ENCODE data around the gene CDC42. TPM values are rescaled to one million over a fixed set of nuclear protein-coding genes. Genes with fewer than 3 reads are reported as not detected.
A peak's percentile ranks its signal among the peaks of the same experiment; 100 is the strongest.

CDC42 gene
- polyA plus RNA-seq, 2 donors: 100 to 138 TPM

GRCh38 chr1:22057861-22058260, 5.4 kb downstream of the CDC42 start:
- Histone ChIP-seq H3K9me3 (ENCODE audit: control insufficient read depth in 2 of 2, insufficient read depth in 1 of 2, low read depth in 1 of 2, low read length in 1 of 2) (no peaks in the 10 kb centered on the region), H3K4me3 (ENCODE audit: low read depth in 1 of 2, low read length in 2 of 2) (no peak overlapping the region), H3K36me3 (ENCODE audit: control insufficient read depth in 2 of 2, insufficient read depth in 2 of 2, low read length in 1 of 2) (no peaks in the 10 kb centered on the region), H3K27me3 (ENCODE audit: control insufficient read depth in 1 of 2, insufficient read depth in 2 of 2, low read length in 2 of 2) (no peaks in the 10 kb centered on the region), H3K4me1 (ENCODE audit: control insufficient read depth in 2 of 2, insufficient read depth in 2 of 2, low read length in 1 of 2) (peaks cover 2 to 3% of the 10 kb centered on the region in 2 donors), H3K27ac (ENCODE audit: low read depth in 2 of 2, low read length in 1 of 2) (peak overlapping the region in 1 of 2 donors; percentile 30)
- WGBS, 2 donors: 86 to 89% methylated on average over 10 of the region's 10 CpGs

- Histone ChIP-seq H3K27me3 (ENCODE audit: control insufficient read depth in 1 of 2, insufficient read depth in 2 of 2, low read length in 2 of 2) (no peaks in the 10 kb centered on the region), H3K36me3 (ENCODE audit: control insufficient read depth in 2 of 2, insufficient read depth in 2 of 2, low read length in 1 of 2) (peaks cover 0 to 2% of the 10 kb centered on the region in 2 donors), H3K4me3 (ENCODE audit: low read depth in 1 of 2, low read length in 2 of 2) (no peak overlapping the region), H3K27ac (ENCODE audit: low read depth in 2 of 2, low read length in 1 of 2) (no peak overlapping the region), H3K4me1 (ENCODE audit: control insufficient read depth in 2 of 2, insufficient read depth in 2 of 2, low read length in 1 of 2) (peaks cover 3 to 16% of the 10 kb centered on the region in 2 donors), H3K9me3 (ENCODE audit: control insufficient read depth in 2 of 2, insufficient read depth in 1 of 2, low read depth in 1 of 2, low read length in 1 of 2) (no peaks in the 10 kb centered on the region)
- WGBS, 2 donors: 78 to 79% methylated on average over 11 to 12 of the region's 12 CpGs
These were observed 12.4 kb downstream of the CDC42 start for GRCh38 chr1:22064751-22065402.

- Histone ChIP-seq H3K27me3 (ENCODE audit: control insufficient read depth in 1 of 2, insufficient read depth in 2 of 2, low read length in 2 of 2) (no peaks in the 10 kb centered on the region), H3K27ac (ENCODE audit: low read depth in 2 of 2, low read length in 1 of 2) (no peak overlapping the region), H3K36me3 (ENCODE audit: control insufficient read depth in 2 of 2, insufficient read depth in 2 of 2, low read length in 1 of 2) (no peaks in the 10 kb centered on the region), H3K4me1 (ENCODE audit: control insufficient read depth in 2 of 2, insufficient read depth in 2 of 2, low read length in 1 of 2) (peaks cover 0 to 16% of the 10 kb centered on the region in 2 donors), H3K4me3 (ENCODE audit: low read depth in 1 of 2, low read length in 2 of 2) (no peak overlapping the region), H3K9me3 (ENCODE audit: control insufficient read depth in 2 of 2, insufficient read depth in 1 of 2, low read depth in 1 of 2, low read length in 1 of 2) (no peaks in the 10 kb centered on the region)
- 79 to 91% methylated on average over 2 of the region's 2 CpGs for WGBS, 2 donors
These were observed 19.0 kb downstream of the CDC42 start for GRCh38 chr1:22071511-22071910.

GRCh38 chr1:22074803-22075202, 22.3 kb downstream of the CDC42 start:
- WGBS, 2 donors: 22 to 26% methylated on average over 1 of the region's 1 CpG
- Histone ChIP-seq H3K4me3 (ENCODE audit: low read depth in 1 of 2, low read length in 2 of 2) (no peak overlapping the region), H3K27ac (ENCODE audit: low read depth in 2 of 2, low read length in 1 of 2) (no peak overlapping the region), H3K9me3 (ENCODE audit: control insufficient read depth in 2 of 2, insufficient read depth in 1 of 2, low read depth in 1 of 2, low read length in 1 of 2) (no peaks in the 10 kb centered on the region), H3K36me3 (ENCODE audit: control insufficient read depth in 2 of 2, insufficient read depth in 2 of 2, low read length in 1 of 2) (peaks cover 0 to 4% of the 10 kb centered on the region in 2 donors), H3K27me3 (ENCODE audit: control insufficient read depth in 1 of 2, insufficient read depth in 2 of 2, low read length in 2 of 2) (no peaks in the 10 kb centered on the region), H3K4me1 (ENCODE audit: control insufficient read depth in 2 of 2, insufficient read depth in 2 of 2, low read length in 1 of 2) (peaks cover 4% of the 10 kb centered on the region in 2 donors)

- H3K36me3 ChIP-seq (ENCODE audit: control insufficient read depth in 2 of 2, insufficient read depth in 2 of 2, low read length in 1 of 2): peaks cover 0 to 4% of the 10 kb centered on the region in 2 donors
- H3K4me3 ChIP-seq (ENCODE audit: low read depth in 1 of 2, low read length in 2 of 2): no peak overlapping the region
- peak overlapping the region in 1 of 2 donors; percentile 76 for H3K27ac ChIP-seq (ENCODE audit: low read depth in 2 of 2, low read length in 1 of 2)
- no peaks in the 10 kb centered on the region for H3K27me3 ChIP-seq (ENCODE audit: control insufficient read depth in 1 of 2, insufficient read depth in 2 of 2, low read length in 2 of 2)
- WGBS, 2 donors: 42 to 44% methylated on average over 2 of the region's 2 CpGs
- peaks cover 2 to 4% of the 10 kb centered on the region in 2 donors for H3K4me1 ChIP-seq (ENCODE audit: control insufficient read depth in 2 of 2, insufficient read depth in 2 of 2, low read length in 1 of 2)
- no peaks in the 10 kb centered on the region for H3K9me3 ChIP-seq (ENCODE audit: control insufficient read depth in 2 of 2, insufficient read depth in 1 of 2, low read depth in 1 of 2, low read length in 1 of 2)
These were observed 23.2 kb downstream of the CDC42 start for GRCh38 chr1:22075718-22076117.

GRCh38 chr1:22076346-22076745, 23.8 kb downstream of the CDC42 start:
- peak overlapping the region in 1 of 2 donors; percentile 30 for H3K27ac ChIP-seq (ENCODE audit: low read depth in 2 of 2, low read length in 1 of 2)
- peaks cover 0 to 4% of the 10 kb centered on the region in 2 donors for H3K36me3 ChIP-seq (ENCODE audit: control insufficient read depth in 2 of 2, insufficient read depth in 2 of 2, low read length in 1 of 2)
- H3K4me1 ChIP-seq (ENCODE audit: control insufficient read depth in 2 of 2, insufficient read depth in 2 of 2, low read length in 1 of 2): peaks cover 2 to 4% of the 10 kb centered on the region in 2 donors
- H3K9me3 ChIP-seq (ENCODE audit: control insufficient read depth in 2 of 2, insufficient read depth in 1 of 2, low read depth in 1 of 2, low read length in 1 of 2): no peaks in the 10 kb centered on the region
- H3K4me3 ChIP-seq (ENCODE audit: low read depth in 1 of 2, low read length in 2 of 2): no peak overlapping the region
- H3K27me3 ChIP-seq (ENCODE audit: control insufficient read depth in 1 of 2, insufficient read depth in 2 of 2, low read length in 2 of 2): no peaks in the 10 kb centered on the region
- WGBS, 2 donors: 73 to 91% methylated on average over 3 of the region's 3 CpGs

- Histone ChIP-seq H3K27me3 (ENCODE audit: control insufficient read depth in 1 of 2, insufficient read depth in 2 of 2, low read length in 2 of 2) (no peaks in the 10 kb centered on the region), H3K9me3 (ENCODE audit: control insufficient read depth in 2 of 2, insufficient read depth in 1 of 2, low read depth in 1 of 2, low read length in 1 of 2) (no peaks in the 10 kb centered on the region), H3K27ac (ENCODE audit: low read depth in 2 of 2, low read length in 1 of 2) (no peak overlapping the region), H3K36me3 (ENCODE audit: control insufficient read depth in 2 of 2, insufficient read depth in 2 of 2, low read length in 1 of 2) (peaks cover 3 to 4% of the 10 kb centered on the region in 2 donors), H3K4me1 (ENCODE audit: control insufficient read depth in 2 of 2, insufficient read depth in 2 of 2, low read length in 1 of 2) (peaks cover 0 to 4% of the 10 kb centered on the region in 2 donors), H3K4me3 (ENCODE audit: low read depth in 1 of 2, low read length in 2 of 2) (no peak overlapping the region)
- 27 to 37% methylated on average over 5 of the region's 5 CpGs for WGBS, 2 donors
These were observed 25.2 kb downstream of the CDC42 start for GRCh38 chr1:22077728-22078127.

GRCh38 chr1:22078133-22078532, 25.6 kb downstream of the CDC42 start:
- WGBS, 2 donors: 73 to 81% methylated on average over 2 of the region's 2 CpGs
- H3K4me1 ChIP-seq (ENCODE audit: control insufficient read depth in 2 of 2, insufficient read depth in 2 of 2, low read length in 1 of 2): peaks cover 0 to 4% of the 10 kb centered on the region in 2 donors
- no peaks in the 10 kb centered on the region for H3K27me3 ChIP-seq (ENCODE audit: control insufficient read depth in 1 of 2, insufficient read depth in 2 of 2, low read length in 2 of 2)
- H3K4me3 ChIP-seq (ENCODE audit: low read depth in 1 of 2, low read length in 2 of 2): no peak overlapping the region
- H3K36me3 ChIP-seq (ENCODE audit: control insufficient read depth in 2 of 2, insufficient read depth in 2 of 2, low read length in 1 of 2): peaks cover 3 to 4% of the 10 kb centered on the region in 2 donors
- no peaks in the 10 kb centered on the region for H3K9me3 ChIP-seq (ENCODE audit: control insufficient read depth in 2 of 2, insufficient read depth in 1 of 2, low read depth in 1 of 2, low read length in 1 of 2)
- H3K27ac ChIP-seq (ENCODE audit: low read depth in 2 of 2, low read length in 1 of 2): no peak overlapping the region

GRCh38 chr1:22080191-22080590, 27.7 kb downstream of the CDC42 start:
- no peaks in the 10 kb centered on the region for H3K9me3 ChIP-seq (ENCODE audit: control insufficient read depth in 2 of 2, insufficient read depth in 1 of 2, low read depth in 1 of 2, low read length in 1 of 2)
- H3K27ac ChIP-seq (ENCODE audit: low read depth in 2 of 2, low read length in 1 of 2): no peak overlapping the region
- 80 to 96% methylated on average over 2 of the region's 2 CpGs for WGBS, 2 donors
- peaks cover 0 to 4% of the 10 kb centered on the region in 2 donors for H3K4me1 ChIP-seq (ENCODE audit: control insufficient read depth in 2 of 2, insufficient read depth in 2 of 2, low read length in 1 of 2)
- peaks cover 3 to 4% of the 10 kb centered on the region in 2 donors for H3K36me3 ChIP-seq (ENCODE audit: control insufficient read depth in 2 of 2, insufficient read depth in 2 of 2, low read length in 1 of 2)
- no peak overlapping the region for H3K4me3 ChIP-seq (ENCODE audit: low read depth in 1 of 2, low read length in 2 of 2)
- no peaks in the 10 kb centered on the region for H3K27me3 ChIP-seq (ENCODE audit: control insufficient read depth in 1 of 2, insufficient read depth in 2 of 2, low read length in 2 of 2)

GRCh38 chr1:22088331-22088730, 35.8 kb downstream of the CDC42 start:
- peaks cover 0 to 2% of the 10 kb centered on the region in 2 donors for H3K36me3 ChIP-seq (ENCODE audit: control insufficient read depth in 2 of 2, insufficient read depth in 2 of 2, low read length in 1 of 2)

More at GRCh38 chr1:22088331-22088730, 35.8 kb downstream of the CDC42 start:
- H3K4me3 ChIP-seq (ENCODE audit: low read depth in 1 of 2, low read length in 2 of 2): no peak overlapping the region
- 42 to 45% methylated on average over 2 of the region's 2 CpGs for WGBS, 2 donors
- no peaks in the 10 kb centered on the region for H3K27me3 ChIP-seq (ENCODE audit: control insufficient read depth in 1 of 2, insufficient read depth in 2 of 2, low read length in 2 of 2)
- no peak overlapping the region for H3K27ac ChIP-seq (ENCODE audit: low read depth in 2 of 2, low read length in 1 of 2)
- H3K4me1 ChIP-seq (ENCODE audit: control insufficient read depth in 2 of 2, insufficient read depth in 2 of 2, low read length in 1 of 2): peaks cover 0 to 3% of the 10 kb centered on the region in 2 donors
- no peaks in the 10 kb centered on the region for H3K9me3 ChIP-seq (ENCODE audit: control insufficient read depth in 2 of 2, insufficient read depth in 1 of 2, low read depth in 1 of 2, low read length in 1 of 2)
